Astrocyte (in vitro differentiated cells and primary cell): Measurements from ENCODE around the gene RPL37A. TPM values are rescaled to one million over a fixed set of nuclear protein-coding genes. Genes with fewer than 3 reads are reported as not detected.
A peak's percentile ranks its signal among the peaks of the same experiment; 100 is the strongest.

Experiments
- DNase-seq: peaks from one replicate; pipeline ENCODE4 v3.0.0-alpha.2; 2010; ENCODE audit warnings: low read depth
- FAIRE-seq: peaks from 2 replicates; lab custom pipeline; 2011; peaks lifted over from hg19 to GRCh38; lab: Jason Lieb, UNC
- H2AFZ ChIP-seq: 2 replicates; pipeline ENCODE4 v1.6.0; 2012; ENCODE audit warnings: low read depth, low read length, inconsistent platforms
- H3K27ac ChIP-seq: 2 replicates; pipeline ENCODE4 v1.5.1; 2011; ENCODE audit warnings: low read depth, low read length, inconsistent platforms
- H3K27me3 ChIP-seq: 2 replicates; pipeline ENCODE4 v1.6.0; 2011; ENCODE audit warnings: low read length, inconsistent platforms; ENCODE audit not compliant: insufficient read depth
- H3K36me3 ChIP-seq: 2 replicates; pipeline ENCODE4 v1.5.1; 2011; ENCODE audit warnings: low read length, inconsistent platforms; ENCODE audit not compliant: insufficient read depth
- H3K4me1 ChIP-seq: 2 replicates; pipeline ENCODE4 v1.5.1; 2011; ENCODE audit warnings: low read length, inconsistent platforms; ENCODE audit not compliant: insufficient read depth
- H3K4me2 ChIP-seq: 2 replicates; pipeline ENCODE4 v1.6.0; 2012; ENCODE audit warnings: low read length, inconsistent platforms
- H3K4me3 ChIP-seq: 2 replicates; pipeline ENCODE4 v1.5.1; 2011; ENCODE audit warnings: low read depth, mild to moderate bottlenecking, low read length, inconsistent platforms; ENCODE audit not compliant: insufficient read depth
- H3K79me2 ChIP-seq: 2 replicates; pipeline ENCODE4 v1.6.0; 2012; ENCODE audit warnings: mild to moderate bottlenecking, low read length, inconsistent platforms; ENCODE audit not compliant: insufficient read depth
- H3K9ac ChIP-seq: 2 replicates; pipeline ENCODE4 v1.6.0; 2012; ENCODE audit warnings: mild to moderate bottlenecking, low read length, inconsistent platforms
- H3K9me3 ChIP-seq: 2 replicates; pipeline ENCODE4 v1.5.1; 2012; ENCODE audit warnings: low read depth, mild to moderate bottlenecking, low read length, inconsistent platforms; ENCODE audit not compliant: insufficient read depth
- H4K20me1 ChIP-seq: 2 replicates; pipeline ENCODE4 v1.6.0; 2012; ENCODE audit warnings: low read length, inconsistent platforms; ENCODE audit not compliant: insufficient read depth
- H3K27ac Mint-ChIP-seq: one replicate; pipeline ENCODE4 v1.8.0; 2021; ENCODE audit warnings: mild to moderate bottlenecking, mixed read lengths; ENCODE audit not compliant: unreplicated experiment
- H3K27me3 Mint-ChIP-seq: one replicate; pipeline ENCODE4 v1.8.0; 2021; ENCODE audit warnings: low read depth, mixed read lengths; ENCODE audit not compliant: unreplicated experiment
- H3K36me3 Mint-ChIP-seq: one replicate; pipeline ENCODE4 v1.8.0; 2021; ENCODE audit warnings: low read depth, mixed read lengths; ENCODE audit not compliant: unreplicated experiment
- H3K4me1 Mint-ChIP-seq: one replicate; pipeline ENCODE4 v1.8.0; 2021; ENCODE audit warnings: low read depth, mixed read lengths; ENCODE audit not compliant: unreplicated experiment
- H3K4me3 Mint-ChIP-seq: one replicate; pipeline ENCODE4 v1.8.0; 2021; ENCODE audit warnings: mild to moderate bottlenecking, moderate library complexity, mixed read lengths; ENCODE audit not compliant: unreplicated experiment
- H3K9me3 Mint-ChIP-seq: one replicate; pipeline ENCODE4 v1.8.0; 2021; ENCODE audit warnings: mild to moderate bottlenecking, mixed read lengths; ENCODE audit not compliant: unreplicated experiment
- CTCF ChIP-seq: IDR thresholded peaks from 2 replicates; pipeline ENCODE4 v1.5.1; 2011; ENCODE audit warnings: low read depth, mild to moderate bottlenecking, inconsistent platforms, low read length, moderate library complexity; ENCODE audit not compliant: insufficient read depth
- EZH2 ChIP-seq: IDR thresholded peaks from 2 replicates; pipeline ENCODE4 v1.6.1; 2012; ENCODE audit warnings: mild to moderate bottlenecking, low read length, inconsistent platforms; ENCODE audit not compliant: insufficient read depth
- total RNA-seq: library from RNA; stranded (reverse); gene quantifications from 2 replicates; pipeline ENCODE4 v1.2.1, GENCODE V29; 2021

RPL37A gene
- total RNA-seq, 1 donor from 2014 or later: 2,632 TPM

GRCh38 chr2:216532562-216532961, 33.9 kb downstream of the RPL37A start:
- Mint-ChIP-seq H3K36me3 (no peaks in the 10 kb centered on the region), H3K27ac (peak overlapping the region; percentile 48), H3K4me3 (no peak overlapping the region), H3K27me3 (no peaks in the 10 kb centered on the region), H3K9me3 (no peaks in the 10 kb centered on the region), H3K4me1 (peaks cover 24% of the 10 kb centered on the region)
- H3K4me2 ChIP-seq: no peak overlapping the region
- DNase-seq (no peak), FAIRE-seq (no peak)
- no peaks in the 10 kb centered on the region for H3K36me3 ChIP-seq
- H2AFZ ChIP-seq: no peak overlapping the region
- TF ChIP-seq EZH2 (no peak), CTCF (no peak)
- no peak overlapping the region for H3K4me3 ChIP-seq
- H3K27me3 ChIP-seq: no peaks in the 10 kb centered on the region
- H3K9ac ChIP-seq: no peak overlapping the region
- H3K9me3 ChIP-seq: no peaks in the 10 kb centered on the region
- H3K79me2 ChIP-seq: no peaks in the 10 kb centered on the region
- H4K20me1 ChIP-seq: no peaks in the 10 kb centered on the region
- no peak overlapping the region for H3K27ac ChIP-seq
- peaks cover 26% of the 10 kb centered on the region for H3K4me1 ChIP-seq

GRCh38 chr2:216533609-216534008, 35.0 kb downstream of the RPL37A start:
- no peak for FAIRE-seq
- Mint-ChIP-seq H3K9me3 (no peaks in the 10 kb centered on the region), H3K27ac (no peak overlapping the region)

More at GRCh38 chr2:216533609-216534008, 35.0 kb downstream of the RPL37A start:
- no peaks in the 10 kb centered on the region for H3K36me3 Mint-ChIP-seq
- TF ChIP-seq EZH2 (no peak), CTCF (no peak)
- Histone ChIP-seq H3K4me2 (no peak overlapping the region), H3K4me1 (peaks cover 26% of the 10 kb centered on the region), H3K27me3 (no peaks in the 10 kb centered on the region), H3K79me2 (no peaks in the 10 kb centered on the region), H3K9ac (no peak overlapping the region), H3K27ac (no peak overlapping the region), H3K4me3 (no peak overlapping the region), H3K36me3 (no peaks in the 10 kb centered on the region), H2AFZ (peak overlapping the region; percentile 36), H4K20me1 (no peaks in the 10 kb centered on the region), H3K9me3 (no peaks in the 10 kb centered on the region)
- no peaks in the 10 kb centered on the region for H3K27me3 Mint-ChIP-seq
- H3K4me3 Mint-ChIP-seq: no peak overlapping the region
- H3K4me1 Mint-ChIP-seq: peaks cover 24% of the 10 kb centered on the region
- DNase-seq: no peak
